GM19452 (cell line): ENCODE measurements around the gene MYO10.
"Not testable (repeated sequence)": the region's sequence is repeated elsewhere in the genome, so short reads cannot be mapped to it uniquely, and the experiment has no call there.

ENCODE experiments used
- ATAC-seq: cut with Tn5 transposase; IDR thresholded peaks from one replicate; pipeline ENCODE4 v1.9.1; 2021; ENCODE audit not compliant: unreplicated experiment

MYO10 gene

DNA sequence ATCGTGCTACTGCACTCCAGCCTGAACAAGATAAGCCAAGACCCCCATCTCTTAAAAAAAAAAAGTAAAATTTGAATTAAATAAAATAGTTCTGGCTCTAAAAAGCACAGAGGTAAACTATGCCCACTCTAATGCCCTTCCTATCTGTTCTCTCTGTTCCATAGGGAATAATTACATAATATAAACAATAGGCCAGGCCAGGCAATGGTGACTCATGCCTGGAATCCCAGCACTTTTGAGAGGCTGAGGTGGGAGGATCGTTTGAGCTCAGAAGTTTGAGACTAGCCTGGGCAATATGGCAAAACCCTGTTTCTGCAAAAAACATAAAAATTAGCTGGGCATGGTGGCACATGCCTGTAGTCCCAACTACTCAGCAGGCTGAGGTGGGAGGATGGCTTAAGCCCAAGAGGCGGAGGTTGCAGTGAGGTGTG lies 47.4 kb downstream of the MYO10 start:
- no peak for ATAC-seq

- no peak for ATAC-seq
Observed at GRCh38 chr5:16886793-16887345, 49.2 kb downstream of the MYO10 start.

GRCh38 chr5:16886366-16886736 lies 49.7 kb downstream of the MYO10 start:
- no peak for ATAC-seq

DNA sequence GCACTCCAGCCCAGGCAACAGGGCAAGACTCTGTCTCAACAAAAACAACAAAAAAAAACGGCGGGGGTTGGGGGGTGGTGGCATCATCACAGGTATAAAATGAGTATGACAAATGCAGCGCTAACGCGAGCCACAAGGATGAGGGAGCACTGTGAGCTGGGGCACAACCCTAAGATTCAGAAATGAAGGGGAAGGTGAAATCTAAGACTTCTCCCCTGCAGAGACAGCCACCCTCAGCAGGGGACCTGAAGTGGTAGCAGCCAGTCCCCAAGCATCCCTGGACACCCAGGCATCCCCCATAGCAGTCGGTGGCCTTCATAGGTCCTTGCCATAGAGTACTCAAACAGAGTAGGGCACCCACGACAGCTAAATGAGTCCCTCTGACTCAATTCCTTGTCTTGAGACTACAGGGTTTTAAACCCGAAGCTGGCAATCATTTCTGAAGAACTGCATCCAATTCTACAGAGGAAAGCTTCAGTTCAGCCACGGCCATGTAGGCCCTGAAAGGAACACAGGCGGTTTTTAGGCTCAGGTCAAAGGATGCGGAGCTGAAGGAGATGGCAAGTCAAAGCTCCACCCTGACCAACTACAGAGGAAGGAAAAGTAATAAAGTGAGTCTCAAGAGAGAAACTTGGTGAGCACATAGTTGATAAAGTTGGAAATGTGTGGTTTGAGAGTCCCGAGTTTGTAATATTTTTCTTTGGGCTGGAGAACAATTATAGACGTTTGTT lies 50.3 kb downstream of the MYO10 start:
- no peak for ATAC-seq

DNA sequence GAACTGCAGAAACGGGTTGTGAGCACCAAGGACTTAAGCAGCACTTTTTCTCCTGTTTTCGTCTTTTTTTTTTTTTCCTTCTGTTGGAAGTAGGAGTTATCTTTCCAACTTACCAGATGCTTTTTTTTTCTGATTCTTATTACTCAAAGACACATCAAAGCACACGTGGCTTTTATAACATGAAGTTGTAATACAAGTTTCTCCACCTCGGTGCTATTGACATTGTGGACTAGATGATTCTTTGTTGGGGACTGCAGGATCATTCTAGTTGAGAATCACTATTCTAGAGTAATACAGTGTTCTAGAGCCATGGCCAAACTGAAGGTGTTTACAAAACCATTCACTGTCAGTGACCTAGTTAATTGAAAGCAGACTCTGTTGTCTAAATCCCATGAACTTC lies 51.5 kb downstream of the MYO10 start:
- no peak for ATAC-seq

DNA sequence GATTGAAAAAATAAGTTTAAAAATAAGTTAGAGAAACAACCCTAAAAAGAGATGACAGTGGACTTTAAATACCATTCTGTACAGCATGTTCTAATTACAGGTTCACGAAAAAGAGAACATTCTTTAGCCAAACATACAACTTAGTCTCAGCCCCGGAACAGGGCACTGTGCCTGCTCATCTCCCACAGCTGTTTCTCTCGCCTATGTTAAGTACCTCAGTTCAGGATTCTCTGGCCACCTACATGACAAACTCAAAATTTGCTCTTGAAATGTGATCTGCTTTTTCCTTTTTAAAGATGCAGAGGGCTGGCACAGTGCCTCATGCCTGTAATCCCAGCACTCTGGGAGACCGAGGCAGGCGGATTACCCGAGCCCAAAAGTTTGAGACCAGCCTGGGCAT lies 52.3 kb downstream of the MYO10 start:
- ATAC-seq = no peak

DNA sequence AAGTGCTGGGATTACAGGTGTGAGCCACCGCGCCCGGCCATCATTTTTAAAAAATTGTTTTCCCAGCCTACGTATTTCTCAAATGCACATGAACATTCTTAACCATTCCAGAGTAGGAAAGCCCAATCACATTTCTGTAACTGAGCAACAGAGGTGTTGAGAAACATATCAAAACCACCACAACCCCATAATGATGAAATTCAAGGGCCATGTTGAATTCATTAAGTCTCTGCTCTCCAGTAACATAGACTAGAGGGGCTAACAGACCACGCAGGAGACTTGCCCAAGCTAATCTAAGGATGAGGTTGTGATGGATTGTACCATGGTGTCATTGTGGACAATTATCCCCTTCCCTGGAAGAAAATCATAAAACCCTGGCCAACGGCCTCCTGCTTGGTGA lies 52.9 kb downstream of the MYO10 start:
- no peak for ATAC-seq

DNA sequence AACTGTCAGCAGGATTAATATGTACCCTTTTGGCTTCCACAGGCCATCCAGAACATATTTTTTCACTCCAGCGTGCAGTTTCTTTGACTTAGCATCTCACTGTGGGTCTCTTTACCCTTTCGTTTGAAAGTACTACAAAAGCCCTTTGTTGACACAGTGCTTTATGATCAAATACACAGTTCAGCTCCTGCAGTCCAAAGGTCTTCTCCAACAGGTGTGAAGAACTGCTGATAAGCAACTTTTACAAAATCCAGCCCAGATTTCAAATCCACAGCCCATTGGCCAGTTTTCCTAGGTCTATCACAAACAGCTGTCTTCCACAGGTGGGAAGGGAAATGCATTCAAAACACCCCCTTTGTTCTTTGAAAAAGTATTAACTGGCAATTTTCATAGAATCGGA lies 54.8 kb downstream of the MYO10 start:
- ATAC-seq = no peak

- ATAC-seq = no peak
Observed at GRCh38 chr5:16880547-16880946, 55.5 kb downstream of the MYO10 start.

DNA sequence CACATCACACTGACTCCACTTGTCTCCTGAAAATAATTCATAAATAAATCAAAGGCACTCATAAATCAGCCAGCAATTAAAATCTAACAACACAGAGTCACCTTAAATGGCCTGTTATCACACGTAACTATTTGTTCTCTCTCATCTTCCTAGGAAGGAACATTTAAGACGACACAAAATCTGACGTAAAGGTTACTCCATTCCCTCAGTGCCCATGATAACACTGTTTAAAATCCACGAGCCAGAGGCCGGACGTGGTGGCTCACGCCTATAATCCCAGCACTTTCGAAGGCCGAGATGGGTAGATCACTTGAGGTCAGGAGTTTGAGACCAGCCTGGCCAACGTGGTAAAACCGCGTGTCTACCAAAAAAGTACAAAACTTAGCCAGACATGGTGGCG lies 56.4 kb downstream of the MYO10 start:
- no peak for ATAC-seq

- ATAC-seq = no peak
Observed at GRCh38 chr5:16879191-16879590, 56.9 kb downstream of the MYO10 start.

GRCh38 chr5:16877267-16877935 lies 58.7 kb downstream of the MYO10 start:
- ATAC-seq = no peak

DNA sequence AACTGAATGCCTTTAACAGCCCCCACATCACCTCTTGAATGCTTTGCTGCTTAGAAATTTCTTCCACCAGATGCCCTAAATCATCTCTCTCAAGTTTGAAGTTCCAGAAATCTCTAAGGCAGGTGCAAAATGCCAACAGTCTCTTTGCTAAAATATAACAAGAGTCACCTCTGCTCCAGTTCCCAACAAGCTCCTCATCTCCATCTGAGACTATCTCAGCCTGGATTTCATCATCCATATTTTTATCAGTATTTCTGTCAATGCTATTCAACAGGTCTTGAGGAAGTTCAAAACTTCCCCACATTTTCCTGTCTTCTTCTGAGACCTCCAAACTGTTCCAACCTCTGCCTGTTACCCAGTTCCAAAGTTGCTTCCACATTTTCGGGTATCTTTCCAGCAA lies 61.7 kb downstream of the MYO10 start:
- not testable (repeated sequence) for ATAC-seq

DNA sequence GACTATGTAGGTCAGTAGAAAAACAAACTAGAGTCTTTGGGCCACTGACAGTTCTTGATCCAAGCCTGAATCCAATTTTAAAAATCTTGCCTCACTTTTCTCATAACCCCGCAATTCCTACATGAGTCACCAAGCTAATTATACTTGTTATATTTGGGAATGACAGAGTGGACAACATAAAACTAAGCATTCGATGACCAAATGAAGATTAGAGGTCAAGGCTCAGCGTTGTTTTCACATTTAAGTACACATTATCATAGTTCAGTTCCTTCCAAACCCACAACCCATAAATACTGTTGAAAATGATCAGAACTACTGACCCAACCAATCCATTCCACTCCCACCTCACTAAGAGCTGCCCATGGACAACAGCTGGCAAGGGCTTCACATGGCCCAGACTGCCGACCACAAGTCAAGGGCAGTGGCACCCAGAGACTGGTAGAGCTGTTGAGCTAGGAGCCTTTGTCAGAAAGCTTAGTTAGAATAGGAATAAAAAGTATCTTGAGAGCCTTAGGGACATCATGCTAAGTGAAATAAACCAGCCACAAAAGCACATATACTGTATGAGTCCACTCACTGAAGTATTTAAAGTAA lies 64.2 kb downstream of the MYO10 start:
- no peak for ATAC-seq

DNA sequence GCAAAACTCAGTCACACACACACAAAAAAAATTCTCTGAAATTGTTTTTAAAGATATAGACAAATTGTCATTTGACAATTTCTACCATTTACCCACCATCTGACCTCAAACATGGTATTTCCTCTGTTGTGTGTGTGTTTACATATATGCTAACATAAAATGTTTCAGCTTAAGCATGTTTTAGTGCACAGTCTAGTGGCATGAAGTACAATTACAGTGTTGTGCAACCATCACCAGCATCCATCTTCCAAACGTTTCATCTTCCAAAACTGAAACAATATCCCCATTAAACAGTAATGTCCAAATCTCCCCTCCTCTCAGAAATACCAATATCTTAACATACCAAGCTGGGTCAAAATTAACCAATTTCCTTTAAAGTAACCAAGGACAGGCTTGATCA lies 65.2 kb downstream of the MYO10 start:
- ATAC-seq = no peak

GRCh38 chr5:16869821-16870796 lies 66.0 kb downstream of the MYO10 start:
- no peak for ATAC-seq

GRCh38 chr5:16867577-16867953 lies 68.5 kb downstream of the MYO10 start:
- no peak for ATAC-seq

GRCh38 chr5:16866795-16867576 lies 69.1 kb downstream of the MYO10 start:
- ATAC-seq = no peak

GRCh38 chr5:16866273-16866672 lies 69.8 kb downstream of the MYO10 start:
- ATAC-seq = no peak

GRCh38 chr5:16865151-16865550 lies 70.9 kb downstream of the MYO10 start:
- no peak for ATAC-seq
